ENCODE data around the gene CCDC188.

DNA sequence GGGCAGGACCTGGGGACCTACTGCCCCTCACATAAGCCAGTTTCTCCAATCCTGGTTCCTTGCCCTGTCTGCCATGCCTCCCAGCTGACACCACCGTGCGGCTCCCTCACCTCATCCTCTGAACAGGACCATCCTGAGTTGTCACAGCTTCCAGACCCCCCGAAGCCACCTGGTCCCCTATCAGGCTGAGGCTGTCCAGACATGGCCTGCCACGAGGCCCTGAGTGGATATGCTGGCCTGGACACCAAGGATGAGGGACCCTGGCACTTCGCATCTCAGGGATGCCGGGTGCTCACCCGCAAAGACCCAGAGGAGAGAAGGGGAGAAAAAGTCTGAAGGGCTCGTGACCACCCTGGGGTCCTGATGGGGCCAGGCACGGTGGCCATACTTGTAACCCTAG is 15.8 kb upstream of the CCDC188 start:
- TF ChIP-seq, protein P1, sequence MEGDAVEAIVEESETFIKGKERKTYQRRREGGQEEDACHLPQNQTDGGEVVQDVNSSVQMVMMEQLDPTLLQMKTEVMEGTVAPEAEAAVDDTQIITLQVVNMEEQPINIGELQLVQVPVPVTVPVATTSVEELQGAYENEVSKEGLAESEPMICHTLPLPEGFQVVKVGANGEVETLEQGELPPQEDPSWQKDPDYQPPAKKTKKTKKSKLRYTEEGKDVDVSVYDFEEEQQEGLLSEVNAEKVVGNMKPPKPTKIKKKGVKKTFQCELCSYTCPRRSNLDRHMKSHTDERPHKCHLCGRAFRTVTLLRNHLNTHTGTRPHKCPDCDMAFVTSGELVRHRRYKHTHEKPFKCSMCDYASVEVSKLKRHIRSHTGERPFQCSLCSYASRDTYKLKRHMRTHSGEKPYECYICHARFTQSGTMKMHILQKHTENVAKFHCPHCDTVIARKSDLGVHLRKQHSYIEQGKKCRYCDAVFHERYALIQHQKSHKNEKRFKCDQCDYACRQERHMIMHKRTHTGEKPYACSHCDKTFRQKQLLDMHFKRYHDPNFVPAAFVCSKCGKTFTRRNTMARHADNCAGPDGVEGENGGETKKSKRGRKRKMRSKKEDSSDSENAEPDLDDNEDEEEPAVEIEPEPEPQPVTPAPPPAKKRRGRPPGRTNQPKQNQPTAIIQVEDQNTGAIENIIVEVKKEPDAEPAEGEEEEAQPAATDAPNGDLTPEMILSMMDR (IDR thresholded peaks at IDR 0.05): no peak
- no peak for TF ChIP-seq POLR2A (IDR thresholded peaks at IDR 0.05)

Data from adrenal gland (tissue), 5 donors.